ENCODE results near the gene TCF7L1.

TCF7L1 gene

GRCh38 chr2:85167479-85167878 is 34.3 kb downstream of the TCF7L1 start:
- no peak for DNase-seq (ENCODE audit: extremely low read depth, low read depth)
- TF ChIP-seq, protein P1, sequence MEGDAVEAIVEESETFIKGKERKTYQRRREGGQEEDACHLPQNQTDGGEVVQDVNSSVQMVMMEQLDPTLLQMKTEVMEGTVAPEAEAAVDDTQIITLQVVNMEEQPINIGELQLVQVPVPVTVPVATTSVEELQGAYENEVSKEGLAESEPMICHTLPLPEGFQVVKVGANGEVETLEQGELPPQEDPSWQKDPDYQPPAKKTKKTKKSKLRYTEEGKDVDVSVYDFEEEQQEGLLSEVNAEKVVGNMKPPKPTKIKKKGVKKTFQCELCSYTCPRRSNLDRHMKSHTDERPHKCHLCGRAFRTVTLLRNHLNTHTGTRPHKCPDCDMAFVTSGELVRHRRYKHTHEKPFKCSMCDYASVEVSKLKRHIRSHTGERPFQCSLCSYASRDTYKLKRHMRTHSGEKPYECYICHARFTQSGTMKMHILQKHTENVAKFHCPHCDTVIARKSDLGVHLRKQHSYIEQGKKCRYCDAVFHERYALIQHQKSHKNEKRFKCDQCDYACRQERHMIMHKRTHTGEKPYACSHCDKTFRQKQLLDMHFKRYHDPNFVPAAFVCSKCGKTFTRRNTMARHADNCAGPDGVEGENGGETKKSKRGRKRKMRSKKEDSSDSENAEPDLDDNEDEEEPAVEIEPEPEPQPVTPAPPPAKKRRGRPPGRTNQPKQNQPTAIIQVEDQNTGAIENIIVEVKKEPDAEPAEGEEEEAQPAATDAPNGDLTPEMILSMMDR (IDR thresholded peaks at IDR 0.05; ENCODE audit: low read depth, low read length, missing control alignments) = no peak
- no peak overlapping the region for H3K4me3 ChIP-seq (replicated peaks; ENCODE audit: low read depth, low read length)

DNA sequence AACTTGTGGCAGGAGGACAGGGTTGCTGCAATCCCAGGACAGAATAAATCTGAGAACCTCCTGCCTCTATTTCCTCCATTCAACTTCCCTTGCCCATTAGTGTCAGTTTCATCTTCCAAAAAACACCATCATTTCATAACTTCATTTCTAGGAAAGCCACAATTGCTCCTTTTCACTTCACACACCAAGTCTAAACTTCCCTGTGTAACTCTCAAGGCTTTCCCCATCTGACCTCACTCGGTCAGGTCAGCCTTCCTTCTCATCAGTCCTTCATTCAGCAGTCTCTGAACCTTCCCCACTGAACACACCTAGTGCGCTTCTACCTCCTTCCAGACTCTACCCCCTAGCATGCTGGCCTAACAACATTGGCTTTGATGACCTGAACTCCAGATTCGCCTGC is 35.8 kb downstream of the TCF7L1 start:
- H3K4me3 ChIP-seq (replicated peaks; ENCODE audit: low read depth, low read length) = no peak overlapping the region
- DNase-seq (ENCODE audit: extremely low read depth, low read depth) = no peak
- TF ChIP-seq, protein P1 (IDR thresholded peaks at IDR 0.05; ENCODE audit: low read depth, low read length, missing control alignments) = no peak

DNA sequence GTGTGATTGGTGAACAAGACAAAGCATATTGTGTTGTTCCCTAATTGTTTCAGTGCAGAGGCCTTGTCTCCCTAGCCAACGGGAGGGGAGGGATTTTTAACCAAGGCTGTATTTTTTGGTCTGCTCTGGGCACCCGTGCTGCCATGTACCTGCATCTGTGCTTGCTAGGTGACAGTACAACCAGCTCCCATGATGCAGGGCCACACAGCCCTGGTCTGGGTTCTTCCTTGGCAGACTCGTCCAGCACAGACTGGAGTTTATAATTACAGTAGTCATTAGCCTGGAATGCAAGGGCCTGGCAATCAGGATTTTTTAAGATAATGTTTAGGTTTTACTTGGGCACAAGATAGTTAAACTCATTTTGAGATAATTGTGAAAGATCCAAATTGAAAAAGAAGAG is 36.4 kb downstream of the TCF7L1 start:
- TF ChIP-seq, protein P1 (IDR thresholded peaks at IDR 0.05; ENCODE audit: low read depth, low read length, missing control alignments) = no peak
- no peak for DNase-seq (ENCODE audit: extremely low read depth, low read depth)
- no peak overlapping the region for H3K4me3 ChIP-seq (replicated peaks; ENCODE audit: low read depth, low read length)

GRCh38 chr2:85170938-85171475 is 37.8 kb downstream of the TCF7L1 start:
- no peak overlapping the region for H3K4me3 ChIP-seq (replicated peaks; ENCODE audit: low read depth, low read length)
- no peak for DNase-seq (ENCODE audit: extremely low read depth, low read depth)
- TF ChIP-seq, protein P1 (IDR thresholded peaks at IDR 0.05; ENCODE audit: low read depth, low read length, missing control alignments) = no peak

DNA sequence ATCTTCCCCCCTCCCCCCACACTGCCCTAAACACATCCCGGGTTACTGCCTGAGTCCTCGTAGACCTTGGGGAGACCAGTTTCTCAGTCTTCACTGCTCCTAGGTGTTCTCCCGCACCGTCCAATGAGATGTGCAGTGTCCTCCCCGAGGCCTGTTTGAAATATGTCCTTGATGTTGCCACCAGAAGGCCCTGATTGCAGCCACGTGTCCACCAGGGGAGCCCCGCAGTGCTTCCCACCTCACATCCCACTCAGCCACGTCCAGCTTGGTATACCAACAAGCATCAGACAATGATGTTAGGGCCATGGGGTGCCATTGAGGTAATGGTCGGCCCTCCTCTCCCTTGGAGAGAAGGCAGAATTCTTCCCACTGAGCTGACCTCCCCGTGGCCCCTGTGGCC is 38.7 kb downstream of the TCF7L1 start:
- DNase-seq (ENCODE audit: extremely low read depth, low read depth) = no peak
- H3K4me3 ChIP-seq (replicated peaks; ENCODE audit: low read depth, low read length) = no peak overlapping the region
- TF ChIP-seq, protein P1 (IDR thresholded peaks at IDR 0.05; ENCODE audit: low read depth, low read length, missing control alignments) = no peak

DNA sequence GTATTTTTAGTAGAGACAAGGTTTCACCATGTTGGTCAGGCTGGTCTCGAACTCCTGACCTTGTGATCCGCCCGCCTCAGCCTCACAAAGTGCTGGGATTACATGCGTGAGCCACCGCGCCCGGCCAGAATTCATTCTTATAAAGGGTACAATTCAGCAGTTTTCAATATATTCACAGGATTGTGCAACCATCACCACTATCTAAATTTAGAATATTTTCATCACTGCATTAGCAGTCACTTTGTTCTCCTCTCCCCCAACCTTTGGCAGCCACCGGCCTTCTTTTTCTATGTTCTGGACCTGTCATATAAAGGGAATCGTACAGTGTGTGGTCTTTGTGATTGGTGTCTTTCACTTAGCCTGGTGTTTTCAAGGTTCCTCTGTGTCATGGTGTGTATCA is 40.7 kb downstream of the TCF7L1 start:
- no peak overlapping the region for H3K4me3 ChIP-seq (replicated peaks; ENCODE audit: low read depth, low read length)
- DNase-seq (ENCODE audit: extremely low read depth, low read depth) = no peak
- TF ChIP-seq, protein P1 (IDR thresholded peaks at IDR 0.05; ENCODE audit: low read depth, low read length, missing control alignments) = no peak

GRCh38 chr2:85174943-85175342 is 41.8 kb downstream of the TCF7L1 start:
- TF ChIP-seq, protein P1 (IDR thresholded peaks at IDR 0.05; ENCODE audit: low read depth, low read length, missing control alignments) = no peak
- DNase-seq (ENCODE audit: extremely low read depth, low read depth) = no peak
- no peak overlapping the region for H3K4me3 ChIP-seq (replicated peaks; ENCODE audit: low read depth, low read length)
